Hindlimb muscle (tissue), 1 donor: ENCODE results near the gene IL1F10. TPM values are rescaled to one million over a fixed set of nuclear protein-coding genes. Genes with fewer than 3 reads are reported as not detected.

Experiments
- DNase-seq: peaks from one replicate; pipeline ENCODE4 v3.0.0-alpha.2; 2013
- polyA plus RNA-seq: library from polyadenylated mRNA; unstranded; fragments of 120-200 nt; gene quantifications from one replicate; pipeline ENCODE4 v1.2.1, GENCODE V29; 2013; ENCODE audit not compliant: insufficient read length

The IL1F10 gene
- polyA plus RNA-seq, 1 donor, result not detected

- no peak for DNase-seq
These were observed 45.1 kb downstream of the IL1F10 start for GRCh38 chr2:113112871-113113270.

- no peak for DNase-seq
These were observed 46.0 kb downstream of the IL1F10 start for GRCh38 chr2:113113807-113114206.

GRCh38 chr2:113114224-113114945 is 46.6 kb downstream of the IL1F10 start:
- DNase-seq, result no peak

GRCh38 chr2:113114996-113115395 is 47.2 kb downstream of the IL1F10 start:
- no peak for DNase-seq

GRCh38 chr2:113116100-113116958 is 48.6 kb downstream of the IL1F10 start:
- DNase-seq, result no peak

- no peak for DNase-seq
These were observed 49.9 kb downstream of the IL1F10 start for GRCh38 chr2:113117541-113118262.

GRCh38 chr2:113118263-113118657 is 50.5 kb downstream of the IL1F10 start:
- DNase-seq, result no peak

- no peak for DNase-seq
These were observed 51.3 kb downstream of the IL1F10 start for GRCh38 chr2:113119111-113119510.

- DNase-seq, result no peak
These were observed 53.1 kb downstream of the IL1F10 start for GRCh38 chr2:113120861-113121260.

GRCh38 chr2:113122364-113122763 is 54.6 kb downstream of the IL1F10 start:
- DNase-seq, result no peak

GRCh38 chr2:113123726-113124125 is 56.0 kb downstream of the IL1F10 start:
- no peak for DNase-seq

GRCh38 chr2:113124181-113124961 is 56.6 kb downstream of the IL1F10 start:
- DNase-seq, result no peak

Other genes with a start within 250 kb of the IL1F10 start
- gene IL1B, start 231.2 kb upstream of the IL1F10 start, polyA plus RNA-seq, result 0.76 TPM
- gene IL37, start 156.8 kb upstream of the IL1F10 start, polyA plus RNA-seq, result not detected
- not detected for gene IL36G, start 90.0 kb upstream of the IL1F10 start, polyA plus RNA-seq
- not detected for gene IL36A, start 62.5 kb upstream of the IL1F10 start, polyA plus RNA-seq
- not detected for gene IL36B, start 15.1 kb upstream of the IL1F10 start, polyA plus RNA-seq
- gene IL36RN, start 8.8 kb upstream of the IL1F10 start, polyA plus RNA-seq, result not detected
- 1.9 TPM for gene IL1RN, start 59.6 kb downstream of the IL1F10 start, polyA plus RNA-seq
- 1.6 TPM for gene PSD4, start 106.0 kb downstream of the IL1F10 start, polyA plus RNA-seq
- 2.2 TPM for gene PAX8, start 211.0 kb downstream of the IL1F10 start, polyA plus RNA-seq